HG03175 (cell line): Measurements from ENCODE around the gene LSS.
"Not testable (repeated sequence)": the region's sequence is repeated elsewhere in the genome, so short reads cannot be mapped to it uniquely, and the experiment has no call there.

ENCODE experiments used
- ATAC-seq: cut with Tn5 transposase; IDR thresholded peaks from one replicate; pipeline ENCODE4 v1.9.1; 2021; ENCODE audit warnings: mild to moderate bottlenecking, moderate library complexity; ENCODE audit not compliant: unreplicated experiment

The LSS gene

GRCh38 chr21:46141767-46142581, 86.6 kb downstream of the LSS start:
- ATAC-seq, result no peak

DNA sequence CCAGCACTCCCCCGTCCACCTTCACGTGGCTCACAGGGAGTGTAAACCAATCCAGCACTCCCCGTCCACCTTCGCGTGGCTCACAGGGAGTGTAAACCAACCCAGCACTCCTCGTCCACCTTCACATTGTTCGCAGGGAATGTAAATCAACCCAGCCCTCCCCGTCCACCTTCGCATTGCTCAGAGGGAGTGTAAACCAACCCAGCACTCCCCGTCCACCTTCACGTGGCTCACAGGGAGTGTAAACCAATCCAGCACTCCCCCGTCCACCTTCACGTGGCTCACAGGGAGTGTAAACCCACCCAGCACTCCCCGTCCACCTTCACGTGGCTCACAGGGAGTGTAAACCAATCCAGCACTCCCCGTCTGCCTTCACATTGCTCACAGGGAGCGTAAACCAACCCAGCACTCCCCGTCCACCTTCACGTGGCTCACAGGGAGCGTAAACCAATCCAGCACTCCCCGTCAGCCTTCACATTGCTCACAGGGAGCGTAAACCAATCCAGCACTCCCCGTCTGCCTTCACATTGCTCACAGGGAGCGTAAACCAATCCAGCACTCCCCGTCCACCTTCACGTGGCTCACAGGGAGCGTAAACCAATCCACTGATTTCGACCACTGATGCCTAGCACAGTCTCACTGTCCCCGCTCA, 88.1 kb downstream of the LSS start:
- not testable (repeated sequence) for ATAC-seq

DNA sequence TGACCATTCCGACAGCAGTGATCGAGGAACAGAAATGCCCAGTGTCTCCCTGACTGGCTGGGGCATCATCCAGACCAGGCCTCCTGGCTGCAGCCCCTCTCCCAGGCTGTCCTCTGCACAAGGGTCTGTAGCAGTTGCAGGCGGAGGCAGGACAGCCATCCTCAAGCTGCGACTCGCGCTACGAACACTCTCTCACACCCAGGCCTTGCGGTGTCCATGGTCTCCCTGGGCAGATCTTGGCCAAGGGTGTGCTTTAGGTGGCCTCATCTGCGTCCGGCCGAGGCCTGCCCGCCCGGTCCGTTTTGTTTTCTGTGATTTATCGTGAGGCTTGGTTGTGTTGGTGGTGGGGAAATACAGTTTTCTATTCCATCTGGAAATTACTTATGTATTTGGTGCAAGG, 88.9 kb downstream of the LSS start:
- no peak for ATAC-seq

DNA sequence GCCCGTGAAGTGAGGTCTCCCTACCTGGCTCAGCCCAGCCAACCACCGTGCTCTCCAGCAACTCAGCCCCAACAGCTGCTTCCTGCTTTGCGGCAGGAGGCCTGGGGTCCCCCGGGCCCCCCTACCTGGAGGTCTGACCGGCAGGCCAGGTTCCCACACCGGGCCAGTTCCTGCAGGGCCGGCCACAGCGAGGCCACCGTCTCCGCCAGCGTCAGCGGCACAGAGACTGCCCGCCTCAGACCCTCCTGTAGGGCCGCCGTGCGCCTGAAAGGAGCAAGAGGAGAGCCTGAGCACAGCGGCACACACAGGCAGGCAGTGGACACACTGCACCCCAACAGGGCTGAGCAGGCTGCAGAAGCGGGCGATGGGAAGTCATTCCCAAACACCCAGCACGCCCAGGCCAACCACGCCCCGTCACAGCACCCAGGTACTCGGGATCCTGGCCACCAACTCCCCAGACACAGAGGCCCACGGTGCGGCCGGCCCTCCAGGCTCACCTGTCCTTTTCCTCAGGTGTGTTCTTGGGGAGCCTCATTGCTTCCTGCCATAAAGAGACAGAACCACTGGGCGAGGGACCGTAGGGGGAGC, 90.1 kb downstream of the LSS start:
- ATAC-seq, result no peak
